ENCODE measurements around the gene UTP25. TPM values are rescaled to one million over a fixed set of nuclear protein-coding genes. Genes with fewer than 3 reads are reported as not detected.

The UTP25 gene
- total RNA-seq, 1 experiment from 2014 or later, result 9.5 TPM

DNA sequence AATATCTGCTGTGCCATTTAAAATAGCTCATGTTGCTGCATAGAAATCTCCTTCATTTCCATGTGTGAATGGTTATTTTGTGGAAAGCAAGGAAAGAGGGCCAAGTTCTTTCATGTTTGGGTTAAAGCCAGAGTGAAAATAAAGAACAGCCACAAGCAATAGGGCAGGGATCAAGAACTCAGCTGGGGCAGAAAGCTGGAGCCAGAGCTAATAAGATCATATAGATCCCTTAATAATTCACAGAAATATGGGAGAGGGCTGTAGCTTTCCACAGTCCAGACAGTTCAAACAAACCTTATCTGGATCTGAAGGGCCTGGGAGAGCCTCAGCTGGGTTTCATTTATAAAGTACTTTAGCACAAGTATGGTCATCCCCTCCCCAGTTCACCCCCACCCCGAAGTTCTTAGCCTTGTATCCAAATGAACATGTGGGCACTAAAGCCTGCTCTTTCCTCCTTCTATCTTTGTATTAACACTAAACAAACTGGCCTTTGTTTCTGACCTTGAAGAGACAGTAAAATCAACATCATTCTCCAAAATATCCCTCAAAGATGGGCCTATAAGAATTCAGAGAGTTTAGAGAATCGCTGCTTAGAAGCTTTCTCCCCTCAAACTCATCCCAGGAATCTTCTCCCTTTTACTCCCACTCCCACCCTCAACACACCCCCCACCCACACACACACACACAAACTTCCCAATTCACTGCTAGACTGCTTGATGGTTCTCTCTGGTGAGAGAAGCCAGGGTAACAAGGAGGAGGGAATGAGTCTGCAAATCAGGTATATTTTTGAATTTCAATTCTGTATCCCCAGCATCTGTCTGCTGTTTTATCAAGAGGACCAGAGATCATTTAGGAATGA is 41.7 kb downstream of the UTP25 start:
- no peak overlapping the region for H3K4me3 ChIP-seq (ENCODE audit: low read depth in 2 of 2, low read length in 2 of 2)
- DNase-seq (ENCODE audit: low read depth, low spot score), result no peak
- H3K9me3 ChIP-seq (ENCODE audit: control insufficient read depth, insufficient read depth, low read depth, low read length), result no peaks in the 10 kb centered on the region
- no peaks in the 10 kb centered on the region for H3K36me3 ChIP-seq (ENCODE audit: control insufficient read depth, insufficient read depth, low read length)
- no TSS peak for BruUV-seq (replicated peaks)
- H3K27ac ChIP-seq (ENCODE audit: low read length), result no peak overlapping the region
- intact Hi-C loops (cut with micrococcal nuclease; ENCODE audit: unreplicated experiment), result no loop called here
- no peak for ATAC-seq
- TF ChIP-seq, protein P1, sequence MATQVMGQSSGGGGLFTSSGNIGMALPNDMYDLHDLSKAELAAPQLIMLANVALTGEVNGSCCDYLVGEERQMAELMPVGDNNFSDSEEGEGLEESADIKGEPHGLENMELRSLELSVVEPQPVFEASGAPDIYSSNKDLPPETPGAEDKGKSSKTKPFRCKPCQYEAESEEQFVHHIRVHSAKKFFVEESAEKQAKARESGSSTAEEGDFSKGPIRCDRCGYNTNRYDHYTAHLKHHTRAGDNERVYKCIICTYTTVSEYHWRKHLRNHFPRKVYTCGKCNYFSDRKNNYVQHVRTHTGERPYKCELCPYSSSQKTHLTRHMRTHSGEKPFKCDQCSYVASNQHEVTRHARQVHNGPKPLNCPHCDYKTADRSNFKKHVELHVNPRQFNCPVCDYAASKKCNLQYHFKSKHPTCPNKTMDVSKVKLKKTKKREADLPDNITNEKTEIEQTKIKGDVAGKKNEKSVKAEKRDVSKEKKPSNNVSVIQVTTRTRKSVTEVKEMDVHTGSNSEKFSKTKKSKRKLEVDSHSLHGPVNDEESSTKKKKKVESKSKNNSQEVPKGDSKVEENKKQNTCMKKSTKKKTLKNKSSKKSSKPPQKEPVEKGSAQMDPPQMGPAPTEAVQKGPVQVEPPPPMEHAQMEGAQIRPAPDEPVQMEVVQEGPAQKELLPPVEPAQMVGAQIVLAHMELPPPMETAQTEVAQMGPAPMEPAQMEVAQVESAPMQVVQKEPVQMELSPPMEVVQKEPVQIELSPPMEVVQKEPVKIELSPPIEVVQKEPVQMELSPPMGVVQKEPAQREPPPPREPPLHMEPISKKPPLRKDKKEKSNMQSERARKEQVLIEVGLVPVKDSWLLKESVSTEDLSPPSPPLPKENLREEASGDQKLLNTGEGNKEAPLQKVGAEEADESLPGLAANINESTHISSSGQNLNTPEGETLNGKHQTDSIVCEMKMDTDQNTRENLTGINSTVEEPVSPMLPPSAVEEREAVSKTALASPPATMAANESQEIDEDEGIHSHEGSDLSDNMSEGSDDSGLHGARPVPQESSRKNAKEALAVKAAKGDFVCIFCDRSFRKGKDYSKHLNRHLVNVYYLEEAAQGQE (IDR thresholded peaks at IDR 0.05; ENCODE audit: insufficient read depth in 1 of 2, low read depth in 2 of 2, low read length in 1 of 2), result no peak
- no peak for TF ChIP-seq SIN3A (IDR thresholded peaks at IDR 0.05; ENCODE audit: borderline replicate concordance, insufficient read depth, low read depth, low read length)
- no peak for TF ChIP-seq POLR2AphosphoS5 (IDR thresholded peaks at IDR 0.05; ENCODE audit: low read depth, low read length)
- no peak for TF ChIP-seq TCF7L2 (IDR thresholded peaks at IDR 0.05; ENCODE audit: low read depth, low read length)
- TF ChIP-seq, protein P2, sequence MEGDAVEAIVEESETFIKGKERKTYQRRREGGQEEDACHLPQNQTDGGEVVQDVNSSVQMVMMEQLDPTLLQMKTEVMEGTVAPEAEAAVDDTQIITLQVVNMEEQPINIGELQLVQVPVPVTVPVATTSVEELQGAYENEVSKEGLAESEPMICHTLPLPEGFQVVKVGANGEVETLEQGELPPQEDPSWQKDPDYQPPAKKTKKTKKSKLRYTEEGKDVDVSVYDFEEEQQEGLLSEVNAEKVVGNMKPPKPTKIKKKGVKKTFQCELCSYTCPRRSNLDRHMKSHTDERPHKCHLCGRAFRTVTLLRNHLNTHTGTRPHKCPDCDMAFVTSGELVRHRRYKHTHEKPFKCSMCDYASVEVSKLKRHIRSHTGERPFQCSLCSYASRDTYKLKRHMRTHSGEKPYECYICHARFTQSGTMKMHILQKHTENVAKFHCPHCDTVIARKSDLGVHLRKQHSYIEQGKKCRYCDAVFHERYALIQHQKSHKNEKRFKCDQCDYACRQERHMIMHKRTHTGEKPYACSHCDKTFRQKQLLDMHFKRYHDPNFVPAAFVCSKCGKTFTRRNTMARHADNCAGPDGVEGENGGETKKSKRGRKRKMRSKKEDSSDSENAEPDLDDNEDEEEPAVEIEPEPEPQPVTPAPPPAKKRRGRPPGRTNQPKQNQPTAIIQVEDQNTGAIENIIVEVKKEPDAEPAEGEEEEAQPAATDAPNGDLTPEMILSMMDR (IDR thresholded peaks at IDR 0.05), result no peak
- ChIA-PET POLR2A (no interaction called here), CTCF (no interaction called here)
- in situ Hi-C loops (cut with HindIII; ENCODE audit: low pct_unique_long_range_greater_than_20kb, low sequenced_read_pairs), result no loop called here
- no peaks in the 10 kb centered on the region for H3K4me1 ChIP-seq (ENCODE audit: control insufficient read depth, insufficient read depth, low read length)
- H3K27me3 ChIP-seq (ENCODE audit: control insufficient read depth, insufficient read depth, low read length), result no peaks in the 10 kb centered on the region

GRCh38 chr1:209870151-209870831 is 42.5 kb downstream of the UTP25 start:
- Histone ChIP-seq H3K27me3 (ENCODE audit: control insufficient read depth, insufficient read depth, low read length) (no peaks in the 10 kb centered on the region), H3K9me3 (ENCODE audit: control insufficient read depth, insufficient read depth, low read depth, low read length) (no peaks in the 10 kb centered on the region), H3K27ac (ENCODE audit: low read length) (no peak overlapping the region), H3K4me1 (ENCODE audit: control insufficient read depth, insufficient read depth, low read length) (no peaks in the 10 kb centered on the region), H3K4me3 (ENCODE audit: low read depth in 2 of 2, low read length in 2 of 2) (no peak overlapping the region), H3K36me3 (ENCODE audit: control insufficient read depth, insufficient read depth, low read length) (no peaks in the 10 kb centered on the region)
- POLR2A ChIA-PET, result no interaction called here
- BruUV-seq (replicated peaks), result no TSS peak
- CTCF ChIA-PET, result no interaction called here
- in situ Hi-C loops (cut with HindIII; ENCODE audit: low pct_unique_long_range_greater_than_20kb, low sequenced_read_pairs), result no loop called here
- intact Hi-C loops (cut with micrococcal nuclease; ENCODE audit: unreplicated experiment), result no loop called here
- no peak for DNase-seq (ENCODE audit: low read depth, low spot score)
- no peak for ATAC-seq
- TF ChIP-seq TCF7L2 (IDR thresholded peaks at IDR 0.05; ENCODE audit: low read depth, low read length) (no peak), POLR2AphosphoS5 (IDR thresholded peaks at IDR 0.05; ENCODE audit: low read depth, low read length) (no peak), SIN3A (IDR thresholded peaks at IDR 0.05; ENCODE audit: borderline replicate concordance, insufficient read depth, low read depth, low read length) (no peak)
- TF ChIP-seq, protein P1 (IDR thresholded peaks at IDR 0.05; ENCODE audit: insufficient read depth in 1 of 2, low read depth in 2 of 2, low read length in 1 of 2), result no peak
- TF ChIP-seq, protein P2 (IDR thresholded peaks at IDR 0.05), result no peak

All from Panc1 (cell line).